Measurements from ENCODE around the gene MUC7.

GRCh38 chr4:70518716-70519115 is 46.7 kb downstream of the MUC7 start:
- TF ChIP-seq TAF1 (IDR thresholded peaks at IDR 0.05; ENCODE audit: low read depth, low read length) = no peak
- no peak for TF ChIP-seq POLR2A (IDR thresholded peaks at IDR 0.05; ENCODE audit: low read depth, low read length)
- TF ChIP-seq POLR2AphosphoS5 (IDR thresholded peaks at IDR 0.05; ENCODE audit: low read depth, low read length) = no peak

All from GM12891 (cell line).